Ovary (tissue), 9 donors: ENCODE results near the gene ARFGAP1. TPM values are rescaled to one million over a fixed set of nuclear protein-coding genes. Genes with fewer than 3 reads are reported as not detected.

Experiments
- DNase-seq, 5 donors: peaks; one replicate each; pipeline ENCODE4 v3.0.0-alpha.2; 2019 to 2020
- H3K27ac ChIP-seq, 2 donors: fragments of 200-600 bp; one replicate each; pipeline versions ENCODE4 v1.5.1 to v1.8.0; 2019 to 2022
- H3K27me3 ChIP-seq: fragments of 200-600 bp; one replicate; pipeline ENCODE4 v1.8.0; 2022
- H3K36me3 ChIP-seq: fragments of 200-600 bp; sonication (generic); one replicate; pipeline ENCODE4 v1.5.1; 2019
- H3K4me1 ChIP-seq: one replicate; pipeline ENCODE4 v1.8.1; 2013; ENCODE audit warnings: mild to moderate bottlenecking, moderate library complexity; ENCODE audit not compliant: insufficient read depth
- H3K4me3 ChIP-seq: fragments of 200-600 bp; sonication (generic); one replicate; pipeline ENCODE4 v1.5.1; 2017
- H3K9me3 ChIP-seq, 2 donors: fragments of 200-600 bp in 1 of 2; sonication (generic) in 1 of 2; one replicate each; pipeline versions ENCODE4 v1.5.1 to v1.8.1; 2013 to 2019; ENCODE audit warnings: mild to moderate bottlenecking in 1 of 2, moderate library complexity in 1 of 2
- CTCF ChIP-seq, 3 donors: fragments of 450-650 bp in 2 of 3; fragments of 200-600 bp in 1 of 3; IDR thresholded peaks; one replicate each; pipeline versions ENCODE4 v1.5.1 to v1.8.0; 2016 to 2022; ENCODE audit warnings: antibody characterized with exemption in 3 of 3, mild to moderate bottlenecking in 1 of 3
- EP300 ChIP-seq: sonication (generic); formaldehyde crosslinking; IDR thresholded peaks from one replicate; pipeline ENCODE4 v1.6.1; 2017; ENCODE audit warnings: antibody characterized with exemption
- POLR2A ChIP-seq: fragments of 450-650 bp; IDR thresholded peaks from one replicate; pipeline ENCODE4 v1.6.1; 2017; ENCODE audit warnings: antibody characterized with exemption, mild to moderate bottlenecking, moderate library complexity
- WGBS, 3 donors: extraction: QIAGEN DNeasy Blood & Tissue Kit in 1 of 3; methylation state at CpG; one replicate each; pipeline versions ENCODE4 v1.1.5 to v1.1.7; 2013 to 2017; 5-methylcytosine and 5-hydroxymethylcytosine counted together
- intact Hi-C, 4 donors: fragments of 100-400 bp; cut with DNase I; formaldehyde crosslinking; loops; one replicate each; pipeline versions ENCODE4 v1.11.0 to v1.15.1; 2022 to 2023
- polyA plus RNA-seq, 2 donors: library from polyadenylated mRNA; stranded (reverse); fragments of 200-250 nt in 1 of 2; fragments of 350-450 nt in 1 of 2; fragmentation: Illumina TruSeq in 1 of 2; extraction: RNeasy Lipid Tissue Mini Kit (QIAGEN cat#74804) in 1 of 2; gene quantifications; one replicate each; pipeline ENCODE4 v1.2.3, GENCODE V29; 2013 to 2014
- total RNA-seq, 7 donors: library from RNA; depleted of rRNA in 2 of 7; stranded (reverse); fragments of >200 nt in 2 of 7; fragmentation: NEBNext Ultra II Directional in 3 of 7; extraction: Animal tissue kit (Norgen Biotek cat#: 25700) in 3 of 7; gene quantifications; one replicate each; pipeline versions ENCODE4 v1.1.0 to v1.2.4, GENCODE V29; 2016 to 2023
- donor health status: DM: no; HTN: no; CAD: no; lungs with moderate emphysema.
- donor health status: DM: no; HTN: no; CAD: no.
- donor health status: Bipolar disorder and iron deficiency.
- donor health status: DM: yes; HTN: yes; CAD: no.
- donor health status: DM: no; HTN: no; CAD: no.
- donor health status: DM: yes; HTN: yes; CAD: no.

Gene ARFGAP1
- total and polyA plus RNA-seq, 9 donors, result 18.9 to 80.2 (median 68.7) TPM

DNA sequence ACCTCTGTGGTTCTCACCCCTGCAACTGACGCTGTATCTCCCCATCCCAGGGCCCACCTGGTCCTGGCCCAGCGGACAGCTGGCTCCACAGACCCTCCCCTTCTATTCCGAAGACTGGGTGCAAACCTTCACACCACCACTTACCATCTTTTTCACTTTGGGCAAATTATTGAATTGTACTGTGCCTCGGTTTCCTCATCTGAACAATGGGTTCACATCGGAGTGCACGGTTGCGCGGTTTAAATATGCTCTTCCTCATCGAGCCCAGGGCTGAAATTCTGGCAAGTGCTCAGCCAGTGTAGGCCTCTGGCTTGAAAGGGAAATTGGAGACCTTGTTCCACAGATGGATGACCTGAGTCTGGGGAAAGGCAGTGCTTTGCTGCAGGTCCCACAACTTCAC, 2.9 kb upstream of the ARFGAP1 start:
- TF ChIP-seq CTCF (IDR thresholded peaks at IDR 0.05) (no peak), EP300 (no peak), POLR2A (no peak)
- Histone ChIP-seq H3K27ac (no peak overlapping the region), H3K36me3 (no peaks in the 10 kb centered on the region), H3K4me3 (no peak overlapping the region), H3K4me1 (peaks cover 8% of the 10 kb centered on the region), H3K9me3 (no peaks in the 10 kb centered on the region), H3K27me3 (no peaks in the 10 kb centered on the region)
- 82 to 92% (median 91%) methylated on average over 9 of the region's 9 CpGs for WGBS, 3 donors
- no peak for DNase-seq
- intact Hi-C loops, result no loop called here

- DNase-seq, result no peak
- Histone ChIP-seq H3K36me3 (no peaks in the 10 kb centered on the region), H3K27me3 (no peaks in the 10 kb centered on the region), H3K9me3 (no peaks in the 10 kb centered on the region), H3K4me3 (no peak overlapping the region), H3K4me1 (peaks cover 8% of the 10 kb centered on the region), H3K27ac (no peak overlapping the region)
- WGBS, 3 donors, result 83 to 87% (median 86%) methylated on average over 9 of the region's 9 CpGs
- no peak for TF ChIP-seq CTCF (IDR thresholded peaks at IDR 0.05)
- intact Hi-C loops, result no loop called here
Measured at GRCh38 chr20:63270606-63271325, 1.8 kb upstream of the ARFGAP1 start.

DNA sequence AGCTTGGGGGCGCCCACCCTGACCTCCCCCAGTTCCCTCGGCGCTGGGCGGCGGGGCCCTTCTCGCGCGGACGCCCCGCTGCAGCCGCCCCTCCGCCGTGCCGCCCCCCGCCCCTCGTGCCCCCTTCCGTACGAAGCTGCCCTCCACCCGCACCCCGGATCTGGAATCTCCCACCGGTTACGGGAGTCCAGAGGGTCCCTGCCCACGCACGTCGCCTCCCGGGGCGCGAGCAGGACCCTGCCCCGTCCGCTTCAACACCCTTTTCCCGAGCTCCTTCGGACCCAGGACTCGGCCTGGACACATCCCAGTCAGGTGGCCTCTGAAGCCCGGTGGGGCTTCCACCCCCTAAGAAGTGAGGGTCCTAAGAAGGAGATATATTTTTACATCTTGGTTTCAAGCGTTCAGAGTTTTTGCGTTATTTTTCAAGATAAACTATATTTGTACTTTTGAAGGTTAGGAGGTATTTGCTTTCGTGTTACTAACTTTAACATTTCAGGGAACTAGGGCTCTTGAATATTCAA, 506 bp downstream of the ARFGAP1 start:
- TF ChIP-seq POLR2A, result no peak
- Histone ChIP-seq H3K27ac (no peak overlapping the region), H3K4me3 (peak overlapping the region; percentile 93), H3K9me3 (no peaks in the 10 kb centered on the region), H3K36me3 (no peaks in the 10 kb centered on the region), H3K27me3 (no peaks in the 10 kb centered on the region), H3K4me1 (peaks cover 8% of the 10 kb centered on the region)
- 1 to 3% (median 1%) methylated on average over 22 to 37 of the region's 37 CpGs for WGBS, 3 donors
- DNase-seq, result no peak
- intact Hi-C loops, result no loop called here

DNA sequence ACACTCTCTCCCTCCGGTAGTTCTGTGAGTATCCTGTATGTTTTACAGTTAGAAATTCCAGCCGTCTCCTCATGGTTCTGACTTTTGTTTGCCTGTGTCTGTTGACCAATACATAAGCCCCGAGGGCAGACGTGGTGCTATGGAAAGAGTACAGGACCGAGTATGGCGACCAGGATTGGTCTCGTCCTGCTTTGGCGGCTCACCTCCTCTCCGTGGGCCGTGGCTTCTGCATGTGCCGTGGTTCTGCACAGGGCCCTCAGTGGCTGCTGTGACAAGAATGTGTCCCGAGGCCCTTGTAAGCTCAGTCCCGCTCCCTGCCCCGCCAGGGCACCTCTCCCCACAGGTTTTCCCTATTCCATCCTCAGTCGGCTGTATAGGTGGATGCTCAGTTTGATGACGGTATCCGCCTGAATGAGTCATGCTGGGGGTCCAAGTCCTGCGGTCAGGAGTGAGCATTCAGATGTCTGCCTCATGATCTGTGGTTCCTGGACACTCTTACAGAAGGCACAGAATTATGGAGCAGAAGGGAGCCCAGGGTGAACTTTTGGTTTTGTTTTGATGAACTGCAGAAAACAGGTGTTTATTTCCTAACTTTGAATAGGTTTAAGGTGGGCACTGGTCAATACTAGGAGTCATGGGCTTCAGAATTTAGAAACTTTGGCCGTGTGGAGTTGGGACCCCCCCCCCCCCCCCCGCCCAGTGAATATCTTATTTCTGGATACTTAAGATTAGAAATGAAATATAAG, 1.2 kb downstream of the ARFGAP1 start:
- 18 to 24% (median 21%) methylated on average over 19 to 20 of the region's 20 CpGs for WGBS, 3 donors
- H3K4me3 ChIP-seq, result peak overlapping the region; percentile 93
- H3K36me3 ChIP-seq, result no peaks in the 10 kb centered on the region
- H3K9me3 ChIP-seq, result no peaks in the 10 kb centered on the region
- TF ChIP-seq EP300, result no peak
- no peak for TF ChIP-seq CTCF (IDR thresholded peaks at IDR 0.05)
- TF ChIP-seq POLR2A, result no peak
- no peak for DNase-seq
- H3K27me3 ChIP-seq, result no peaks in the 10 kb centered on the region
- no peak overlapping the region for H3K27ac ChIP-seq
- peaks cover 8% of the 10 kb centered on the region for H3K4me1 ChIP-seq
- intact Hi-C loops, result no loop called here
